Upper lobe of right lung (tissue), 1 donor: Measurements from ENCODE around the gene SGO2. TPM values are rescaled to one million over a fixed set of nuclear protein-coding genes. Genes with fewer than 3 reads are reported as not detected.

Source experiments
- ATAC-seq: fragments of 200-7000 bp; cut with Tn5 transposase; one replicate; pipeline ENCODE4 v1.9.1; 2020; ENCODE audit warnings: mild to moderate bottlenecking, moderate library complexity
- DNase-seq: peaks from one replicate; pipeline ENCODE4 v3.0.0-alpha.2; 2020
- H3K27ac ChIP-seq: fragments of 200-600 bp; one replicate; pipeline ENCODE4 v1.8.0; 2022
- H3K27me3 ChIP-seq: fragments of 200-600 bp; one replicate; pipeline ENCODE4 v1.8.0; 2022; ENCODE audit warnings: mild to moderate bottlenecking
- H3K36me3 ChIP-seq: fragments of 200-600 bp; one replicate; pipeline ENCODE4 v1.8.0; 2022
- H3K4me1 ChIP-seq: fragments of 200-600 bp; one replicate; pipeline ENCODE4 v1.8.0; 2022
- H3K4me3 ChIP-seq: fragments of 200-600 bp; one replicate; pipeline ENCODE4 v1.8.0; 2022; ENCODE audit warnings: mild to moderate bottlenecking
- H3K9me3 ChIP-seq: fragments of 200-600 bp; one replicate; pipeline ENCODE4 v1.8.0; 2022
- intact Hi-C: fragments of 100-400 bp; cut with DNase I; formaldehyde crosslinking; loops from one replicate; pipeline ENCODE4 v1.11.0; 2022
- total RNA-seq: library from RNA; stranded (reverse); fragmentation: NEBNext Ultra II Directional; extraction: Animal tissue kit (Norgen Biotek cat#: 25700); gene quantifications from one replicate; pipeline ENCODE4 v1.2.1, GENCODE V29; 2021
- TF ChIP-seq, protein P1 (sequence below): fragments of 200-600 bp; IDR thresholded peaks from one replicate; pipeline ENCODE4 v1.8.0; 2022; ENCODE audit warnings: antibody characterized with exemption
- donor health status: DM: no; HTN: yes; CAD: no; lungs with severe emphysema.

Gene SGO2
- total RNA-seq, 1 donor from 2014 or later, result 2.1 TPM

- H3K4me3 ChIP-seq, result no peak overlapping the region
- no peaks in the 10 kb centered on the region for H3K9me3 ChIP-seq
- peaks cover 3% of the 10 kb centered on the region for H3K36me3 ChIP-seq
- H3K4me1 ChIP-seq, result no peaks in the 10 kb centered on the region
- no peak overlapping the region for H3K27ac ChIP-seq
- H3K27me3 ChIP-seq, result no peaks in the 10 kb centered on the region
- DNase-seq, result no peak
- no peak for ATAC-seq
- intact Hi-C loops, result no loop called here
- TF ChIP-seq, protein P1, sequence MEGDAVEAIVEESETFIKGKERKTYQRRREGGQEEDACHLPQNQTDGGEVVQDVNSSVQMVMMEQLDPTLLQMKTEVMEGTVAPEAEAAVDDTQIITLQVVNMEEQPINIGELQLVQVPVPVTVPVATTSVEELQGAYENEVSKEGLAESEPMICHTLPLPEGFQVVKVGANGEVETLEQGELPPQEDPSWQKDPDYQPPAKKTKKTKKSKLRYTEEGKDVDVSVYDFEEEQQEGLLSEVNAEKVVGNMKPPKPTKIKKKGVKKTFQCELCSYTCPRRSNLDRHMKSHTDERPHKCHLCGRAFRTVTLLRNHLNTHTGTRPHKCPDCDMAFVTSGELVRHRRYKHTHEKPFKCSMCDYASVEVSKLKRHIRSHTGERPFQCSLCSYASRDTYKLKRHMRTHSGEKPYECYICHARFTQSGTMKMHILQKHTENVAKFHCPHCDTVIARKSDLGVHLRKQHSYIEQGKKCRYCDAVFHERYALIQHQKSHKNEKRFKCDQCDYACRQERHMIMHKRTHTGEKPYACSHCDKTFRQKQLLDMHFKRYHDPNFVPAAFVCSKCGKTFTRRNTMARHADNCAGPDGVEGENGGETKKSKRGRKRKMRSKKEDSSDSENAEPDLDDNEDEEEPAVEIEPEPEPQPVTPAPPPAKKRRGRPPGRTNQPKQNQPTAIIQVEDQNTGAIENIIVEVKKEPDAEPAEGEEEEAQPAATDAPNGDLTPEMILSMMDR, result no peak
Measured at GRCh38 chr2:200593905-200594304, 67.9 kb downstream of the SGO2 start.

DNA sequence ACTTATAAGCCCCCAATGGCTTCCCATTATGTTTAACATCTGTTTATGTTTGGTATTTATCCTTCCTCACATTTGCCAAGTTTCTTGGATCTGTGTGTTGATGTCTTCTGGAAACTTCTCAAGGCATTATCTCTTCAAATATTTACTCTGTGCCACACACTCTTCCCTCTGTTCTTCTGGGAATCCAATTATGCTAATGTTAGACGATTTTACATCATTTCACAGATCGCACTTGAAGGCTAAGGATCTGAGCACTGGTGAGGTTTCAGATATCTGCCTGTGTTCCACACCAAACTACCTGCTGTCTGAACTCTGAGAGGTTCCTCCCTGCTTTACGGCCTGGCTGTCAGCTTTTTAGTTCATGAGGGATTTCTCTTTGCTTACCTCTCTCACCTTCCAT is 69.9 kb downstream of the SGO2 start:
- TF ChIP-seq, protein P1, result no peak
- Histone ChIP-seq H3K27ac (no peak overlapping the region), H3K36me3 (peaks cover 3% of the 10 kb centered on the region), H3K27me3 (peaks cover 4% of the 10 kb centered on the region), H3K4me1 (no peaks in the 10 kb centered on the region), H3K9me3 (no peaks in the 10 kb centered on the region), H3K4me3 (no peak overlapping the region)
- ATAC-seq (no peak), DNase-seq (no peak)
- intact Hi-C loops, result no loop called here

GRCh38 chr2:200596774-200597570 is 71.0 kb downstream of the SGO2 start:
- no peaks in the 10 kb centered on the region for H3K9me3 ChIP-seq
- no peak overlapping the region for H3K4me3 ChIP-seq
- H3K4me1 ChIP-seq, result no peaks in the 10 kb centered on the region
- H3K27me3 ChIP-seq, result peaks cover 4% of the 10 kb centered on the region
- H3K27ac ChIP-seq, result no peak overlapping the region
- DNase-seq (no peak), ATAC-seq (no peak)
- TF ChIP-seq, protein P1, result no peak
- intact Hi-C loops, result no loop called here
- peaks cover 3% of the 10 kb centered on the region for H3K36me3 ChIP-seq

DNA sequence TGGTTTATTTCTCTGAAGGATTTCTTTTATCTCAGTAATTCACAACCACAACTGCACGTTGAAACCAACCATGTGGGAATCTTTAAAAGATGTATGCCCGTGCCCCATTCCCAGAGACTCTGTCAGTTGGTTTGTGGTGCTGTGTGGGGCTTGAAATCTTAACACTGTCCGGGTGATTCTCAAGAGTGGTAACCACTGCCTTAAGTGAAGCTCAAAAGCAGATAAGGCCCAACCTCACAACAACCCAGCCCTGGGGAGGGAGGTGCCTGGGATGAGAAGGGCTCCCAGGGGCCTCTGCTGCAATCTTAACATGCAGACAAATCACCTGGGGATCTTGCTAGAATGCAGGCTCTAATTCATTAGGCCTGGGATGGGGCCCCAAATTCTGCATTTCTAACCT is 73.2 kb downstream of the SGO2 start:
- DNase-seq (no peak), ATAC-seq (no peak)
- intact Hi-C loops, result no loop called here
- Histone ChIP-seq H3K27me3 (peaks cover 4% of the 10 kb centered on the region), H3K36me3 (peaks cover 9% of the 10 kb centered on the region), H3K4me1 (no peaks in the 10 kb centered on the region), H3K9me3 (no peaks in the 10 kb centered on the region), H3K4me3 (no peak overlapping the region), H3K27ac (no peak overlapping the region)
- TF ChIP-seq, protein P1, result no peak

DNA sequence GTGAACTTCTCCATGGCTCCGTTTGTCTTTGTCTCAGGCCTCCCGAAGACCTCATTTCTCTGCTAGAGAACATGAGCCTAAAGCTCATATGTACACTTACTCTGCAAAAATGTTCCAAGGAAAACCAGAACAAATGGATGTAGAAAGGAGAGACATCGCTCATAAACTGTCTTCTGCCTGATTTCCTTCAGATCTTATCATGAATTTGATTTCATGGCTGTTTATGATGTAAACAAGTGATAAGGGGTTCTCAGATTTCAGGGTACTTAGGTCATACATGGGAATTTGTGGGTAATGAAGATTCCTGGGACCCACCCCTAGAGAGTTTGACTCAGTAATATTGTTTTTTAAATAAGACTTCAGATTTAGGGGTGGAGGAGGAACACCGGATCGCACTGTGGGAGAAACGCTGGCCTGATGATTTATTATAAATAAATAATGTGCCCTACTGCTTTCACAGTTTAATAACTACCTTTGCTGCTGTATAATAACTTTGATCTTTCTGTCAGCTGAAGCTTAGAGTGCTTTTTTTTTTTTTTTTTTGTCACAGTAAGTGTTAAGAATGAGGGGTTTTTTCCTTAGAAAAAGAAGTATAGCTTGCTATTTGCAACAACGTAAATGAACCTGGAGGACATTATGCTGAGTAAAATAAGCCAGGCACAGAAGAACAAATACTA is 74.7 kb downstream of the SGO2 start:
- ATAC-seq, result no peak

More for the DNA sequence above, 74.7 kb downstream of the SGO2 start:
- TF ChIP-seq, protein P1, result no peak
- peaks cover 7% of the 10 kb centered on the region for H3K36me3 ChIP-seq
- H3K4me1 ChIP-seq, result no peaks in the 10 kb centered on the region
- no peaks in the 10 kb centered on the region for H3K9me3 ChIP-seq
- H3K27ac ChIP-seq, result no peak overlapping the region
- intact Hi-C loops, result no loop called here
- peaks cover 4% of the 10 kb centered on the region for H3K27me3 ChIP-seq
- no peak overlapping the region for H3K4me3 ChIP-seq
- DNase-seq, result no peak
